Lower leg skin (tissue), 3 donors: ENCODE data around the gene DTNA.

ENCODE experiments used
- POLR2A ChIP-seq, 2 donors: fragments of 450-650 bp; IDR thresholded peaks; one replicate each; pipeline ENCODE4 v1.6.1; 2016 to 2017; ENCODE audit warnings: antibody characterized with exemption in 2 of 2, mild to moderate bottlenecking in 1 of 2, moderate library complexity in 1 of 2
- TF ChIP-seq, protein P1 (sequence below), 3 donors: fragments of 450-650 bp; IDR thresholded peaks; one replicate each; pipeline ENCODE4 v1.5.1; 2016; ENCODE audit warnings: antibody characterized with exemption in 3 of 3, mild to moderate bottlenecking in 3 of 3, moderate library complexity in 2 of 3

DNA sequence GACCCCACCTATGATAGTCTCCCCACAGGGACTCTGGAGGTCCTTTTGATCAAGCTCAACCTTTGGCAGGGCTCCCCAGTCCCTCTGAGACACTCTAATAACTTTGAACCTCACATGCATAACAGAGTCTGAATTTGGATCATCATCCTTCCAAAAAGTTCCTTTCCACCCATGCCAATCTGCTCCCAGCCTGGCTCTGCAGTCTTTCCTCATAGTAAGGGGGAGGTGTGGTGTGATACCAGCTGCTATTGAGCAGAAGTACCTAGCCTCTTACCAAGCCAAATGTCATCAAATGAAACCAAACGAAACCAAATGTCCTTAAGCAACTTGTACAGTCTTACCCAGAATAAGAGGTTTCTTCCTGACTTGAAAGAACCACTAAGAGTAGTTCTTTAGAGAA lies 36.5 kb downstream of the DTNA start:
- TF ChIP-seq, protein P1, sequence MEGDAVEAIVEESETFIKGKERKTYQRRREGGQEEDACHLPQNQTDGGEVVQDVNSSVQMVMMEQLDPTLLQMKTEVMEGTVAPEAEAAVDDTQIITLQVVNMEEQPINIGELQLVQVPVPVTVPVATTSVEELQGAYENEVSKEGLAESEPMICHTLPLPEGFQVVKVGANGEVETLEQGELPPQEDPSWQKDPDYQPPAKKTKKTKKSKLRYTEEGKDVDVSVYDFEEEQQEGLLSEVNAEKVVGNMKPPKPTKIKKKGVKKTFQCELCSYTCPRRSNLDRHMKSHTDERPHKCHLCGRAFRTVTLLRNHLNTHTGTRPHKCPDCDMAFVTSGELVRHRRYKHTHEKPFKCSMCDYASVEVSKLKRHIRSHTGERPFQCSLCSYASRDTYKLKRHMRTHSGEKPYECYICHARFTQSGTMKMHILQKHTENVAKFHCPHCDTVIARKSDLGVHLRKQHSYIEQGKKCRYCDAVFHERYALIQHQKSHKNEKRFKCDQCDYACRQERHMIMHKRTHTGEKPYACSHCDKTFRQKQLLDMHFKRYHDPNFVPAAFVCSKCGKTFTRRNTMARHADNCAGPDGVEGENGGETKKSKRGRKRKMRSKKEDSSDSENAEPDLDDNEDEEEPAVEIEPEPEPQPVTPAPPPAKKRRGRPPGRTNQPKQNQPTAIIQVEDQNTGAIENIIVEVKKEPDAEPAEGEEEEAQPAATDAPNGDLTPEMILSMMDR (IDR thresholded peaks at IDR 0.05), result no peak
- TF ChIP-seq POLR2A (IDR thresholded peaks at IDR 0.05), result no peak
